HG03175 (cell line): ENCODE measurements around the gene EFCAB6.

Source experiments
- ATAC-seq: cut with Tn5 transposase; IDR thresholded peaks from one replicate; pipeline ENCODE4 v1.9.1; 2021; ENCODE audit warnings: mild to moderate bottlenecking, moderate library complexity; ENCODE audit not compliant: unreplicated experiment

Gene EFCAB6

GRCh38 chr22:43831561-43832392, 19.7 kb upstream of the EFCAB6 start:
- ATAC-seq, result no peak

GRCh38 chr22:43830931-43831560, 18.9 kb upstream of the EFCAB6 start:
- ATAC-seq, result no peak

- ATAC-seq, result no peak
These were observed 18.1 kb upstream of the EFCAB6 start for GRCh38 chr22:43829904-43830851.

- ATAC-seq, result no peak
These were observed 17.1 kb upstream of the EFCAB6 start for GRCh38 chr22:43828998-43829782.

DNA sequence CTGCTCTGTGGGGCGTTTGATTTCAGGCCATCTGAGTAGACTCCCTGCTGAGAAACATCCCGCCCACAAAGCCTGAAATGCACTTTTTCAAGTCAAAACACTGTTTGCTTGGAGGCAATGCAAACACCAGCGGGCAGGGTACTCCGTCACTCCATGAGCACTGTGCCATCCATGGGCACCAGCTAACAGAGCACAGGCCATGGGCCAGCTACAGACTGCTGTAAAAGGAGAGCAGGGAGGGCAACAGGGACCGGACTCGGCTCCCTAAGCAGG, 16.6 kb upstream of the EFCAB6 start:
- no peak for ATAC-seq

DNA sequence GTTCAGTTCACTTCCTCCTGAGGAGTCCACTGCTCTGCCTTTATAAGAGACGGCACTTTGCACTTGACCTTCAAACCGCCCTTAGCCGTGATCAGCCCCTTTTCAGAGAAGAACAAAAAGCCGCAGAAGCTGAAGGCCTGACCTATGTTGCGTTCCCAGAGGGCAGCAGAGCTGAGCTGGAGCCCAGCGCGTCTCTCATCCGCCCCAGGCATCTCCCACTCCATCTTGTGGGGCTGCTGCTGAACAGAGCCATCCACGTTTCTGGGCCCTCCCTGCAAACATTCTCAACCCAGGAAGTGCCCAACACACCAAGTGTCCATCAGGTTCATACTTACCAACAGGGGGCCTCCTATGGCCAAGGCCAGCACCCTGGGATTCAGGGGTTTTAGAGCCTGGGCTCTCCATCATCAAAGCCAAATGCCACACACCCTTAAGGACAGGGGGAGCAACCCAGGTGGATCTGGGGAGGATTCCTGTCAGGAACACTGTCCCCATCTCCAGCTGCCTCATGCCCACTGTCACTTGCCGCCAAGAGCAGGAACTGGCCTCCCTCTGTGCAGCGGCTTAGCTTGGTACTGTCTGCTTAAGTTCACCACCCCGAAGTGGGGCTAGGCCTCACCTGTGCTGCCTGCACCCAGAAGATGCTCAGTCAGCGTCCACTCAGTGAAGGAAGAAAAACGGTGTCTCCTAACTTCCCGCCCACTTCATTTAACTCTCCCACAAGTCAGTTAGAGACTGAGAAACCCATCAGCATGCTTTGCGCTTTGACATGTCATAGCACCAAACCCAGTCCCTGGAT, 16.0 kb upstream of the EFCAB6 start:
- no peak for ATAC-seq

DNA sequence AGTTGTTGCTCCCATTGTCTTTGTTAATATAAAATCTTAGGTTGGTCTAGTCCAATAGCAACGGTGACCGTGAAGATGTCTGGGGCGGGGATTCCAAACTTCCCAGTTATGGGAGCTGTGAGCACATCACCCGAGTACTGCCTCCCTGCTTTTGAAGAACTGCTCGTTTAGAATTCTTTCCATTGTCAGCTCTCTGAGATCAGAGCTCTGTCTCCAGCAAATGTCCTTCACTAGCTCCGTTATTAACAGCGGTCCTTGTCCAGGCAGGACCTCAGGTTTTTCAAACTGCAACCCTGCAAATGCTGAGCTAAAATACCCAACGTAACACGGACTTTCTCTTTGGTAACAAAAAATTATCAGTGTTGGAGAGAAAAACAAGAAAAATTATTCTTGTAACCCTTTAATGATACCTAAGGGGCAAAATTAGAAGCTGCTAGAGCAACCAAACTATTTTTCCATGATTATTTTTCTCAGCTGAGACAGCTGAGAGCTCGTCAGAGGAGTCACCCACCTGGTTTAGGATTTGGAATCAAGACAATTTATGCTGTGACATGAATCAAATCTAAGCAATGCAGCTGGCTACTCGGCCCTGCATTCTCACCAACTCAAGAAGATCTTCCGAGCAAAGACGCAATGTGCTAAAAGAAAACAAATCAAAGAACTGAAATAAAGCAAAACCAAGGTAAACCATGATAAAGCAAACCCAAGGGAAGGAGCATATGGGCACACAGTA, 15.1 kb upstream of the EFCAB6 start:
- no peak for ATAC-seq

DNA sequence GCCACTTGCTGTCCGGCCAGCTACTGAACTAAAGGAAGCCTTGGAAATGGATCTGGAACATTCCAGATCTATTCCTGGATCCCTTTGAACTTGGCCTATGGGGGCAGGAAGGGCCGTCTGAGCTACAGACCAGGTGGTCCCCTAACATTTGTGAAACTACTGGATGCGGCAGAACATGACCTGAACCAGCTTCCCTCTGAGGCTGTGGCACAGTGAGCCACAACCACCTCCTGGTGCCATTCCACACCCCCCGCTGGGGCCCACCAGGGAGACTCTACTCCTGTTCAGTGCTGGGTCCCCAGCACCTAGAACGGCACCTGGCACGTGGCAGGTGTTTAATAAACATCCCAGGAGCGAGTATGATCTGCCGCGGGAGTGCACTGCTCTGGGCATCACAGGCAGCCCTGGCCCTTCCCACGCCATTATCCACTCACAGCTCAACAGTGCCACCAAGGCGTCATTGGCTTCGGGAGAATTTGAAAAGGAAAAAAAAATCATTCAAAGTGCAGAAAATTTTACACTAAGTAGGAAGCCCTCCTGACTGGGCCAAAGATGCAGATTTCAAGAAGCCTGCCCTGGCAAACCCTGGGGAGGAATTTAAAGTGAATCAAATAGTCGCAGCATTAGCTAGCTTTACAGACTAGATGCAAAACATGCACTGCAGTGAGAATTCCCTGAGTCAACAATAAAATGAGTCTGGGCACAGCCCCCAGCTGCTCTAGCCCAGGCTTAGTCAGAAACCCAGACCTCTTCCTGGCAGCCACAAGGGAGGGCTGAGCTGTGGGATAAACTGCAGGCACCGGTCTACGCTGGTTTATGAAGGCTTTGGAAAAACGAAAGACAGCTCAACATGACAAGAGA, 14.3 kb upstream of the EFCAB6 start:
- ATAC-seq, result no peak

DNA sequence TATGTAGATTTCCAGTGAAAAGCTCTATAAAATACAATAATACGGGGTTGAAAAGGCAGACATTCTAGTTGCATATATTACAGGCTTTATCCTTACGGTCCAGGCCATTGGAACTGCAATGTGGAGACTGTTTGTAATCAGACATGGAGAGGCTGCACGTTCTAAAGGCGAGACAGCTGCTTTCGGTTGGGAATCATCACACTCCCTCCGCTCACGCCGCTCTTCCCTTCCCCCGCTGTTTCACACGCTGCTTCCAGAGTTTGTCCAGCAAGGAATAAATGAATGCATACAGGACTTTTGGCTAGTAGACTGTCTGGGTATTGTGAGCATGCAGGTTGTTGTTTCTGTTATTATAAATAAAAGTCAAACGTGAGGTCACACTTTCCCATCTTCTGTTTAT, 13.5 kb upstream of the EFCAB6 start:
- ATAC-seq, result no peak

DNA sequence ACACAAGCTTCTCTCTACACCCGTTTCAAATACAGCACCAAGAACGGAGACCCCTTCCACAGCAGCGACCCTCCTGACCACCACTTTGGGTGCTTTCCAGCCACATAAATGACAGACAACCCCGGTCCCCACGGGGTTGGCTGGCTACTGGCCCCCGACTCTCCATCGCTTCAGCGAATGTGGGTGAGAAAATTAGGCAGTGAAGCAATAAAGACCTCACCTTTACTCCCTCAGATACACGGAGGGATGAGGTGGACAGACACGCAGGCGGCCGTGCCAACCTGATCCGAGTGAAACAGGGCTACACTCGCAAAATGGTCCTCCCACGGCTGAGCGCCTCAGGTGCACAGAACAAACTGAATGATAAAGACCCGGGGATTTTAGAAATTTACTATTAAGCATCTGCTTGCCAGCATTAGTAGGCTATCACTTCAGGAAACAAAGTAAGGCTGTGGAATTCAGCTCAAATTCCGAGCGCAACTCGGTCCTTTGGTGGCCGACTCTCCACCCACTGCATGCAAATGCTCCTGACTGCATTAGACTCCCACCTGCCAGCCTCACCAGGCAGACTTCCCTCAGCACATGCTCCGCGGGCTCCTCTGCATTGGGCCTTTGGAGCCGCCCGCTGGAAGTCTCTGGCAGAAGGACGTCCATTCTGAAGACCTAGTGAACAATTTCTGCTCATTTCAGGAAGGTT, 12.8 kb upstream of the EFCAB6 start:
- no peak for ATAC-seq

GRCh38 chr22:43823911-43824665, 12.0 kb upstream of the EFCAB6 start:
- ATAC-seq, result no peak

DNA sequence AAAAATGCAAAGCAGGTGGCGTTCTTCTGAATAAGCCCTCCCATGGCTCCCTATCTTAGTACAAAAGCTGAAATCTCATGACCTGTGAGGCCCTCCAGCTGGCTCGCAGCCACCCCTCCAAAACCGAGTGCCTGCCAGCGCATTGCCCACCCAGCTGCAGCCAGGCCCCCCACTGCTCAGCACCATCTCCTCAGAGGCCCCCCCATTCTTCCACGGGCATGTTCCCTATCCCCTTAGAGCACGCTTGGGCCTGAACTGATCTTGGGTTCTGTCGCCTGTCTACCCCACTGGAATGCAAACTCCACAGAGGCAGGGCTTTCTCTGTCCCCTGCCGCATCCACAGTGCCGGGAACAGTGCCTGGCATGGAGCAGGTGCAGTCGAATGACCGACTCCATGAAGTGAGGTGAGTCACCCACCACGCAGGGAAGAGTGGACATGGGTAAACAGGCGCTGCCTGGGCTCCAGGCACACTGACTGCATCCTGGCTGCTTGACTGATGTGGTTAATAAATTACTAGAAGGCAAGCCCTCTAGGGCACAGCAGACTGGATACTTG, 11.3 kb upstream of the EFCAB6 start:
- no peak for ATAC-seq

GRCh38 chr22:43821606-43822425, 9.7 kb upstream of the EFCAB6 start:
- no peak for ATAC-seq

DNA sequence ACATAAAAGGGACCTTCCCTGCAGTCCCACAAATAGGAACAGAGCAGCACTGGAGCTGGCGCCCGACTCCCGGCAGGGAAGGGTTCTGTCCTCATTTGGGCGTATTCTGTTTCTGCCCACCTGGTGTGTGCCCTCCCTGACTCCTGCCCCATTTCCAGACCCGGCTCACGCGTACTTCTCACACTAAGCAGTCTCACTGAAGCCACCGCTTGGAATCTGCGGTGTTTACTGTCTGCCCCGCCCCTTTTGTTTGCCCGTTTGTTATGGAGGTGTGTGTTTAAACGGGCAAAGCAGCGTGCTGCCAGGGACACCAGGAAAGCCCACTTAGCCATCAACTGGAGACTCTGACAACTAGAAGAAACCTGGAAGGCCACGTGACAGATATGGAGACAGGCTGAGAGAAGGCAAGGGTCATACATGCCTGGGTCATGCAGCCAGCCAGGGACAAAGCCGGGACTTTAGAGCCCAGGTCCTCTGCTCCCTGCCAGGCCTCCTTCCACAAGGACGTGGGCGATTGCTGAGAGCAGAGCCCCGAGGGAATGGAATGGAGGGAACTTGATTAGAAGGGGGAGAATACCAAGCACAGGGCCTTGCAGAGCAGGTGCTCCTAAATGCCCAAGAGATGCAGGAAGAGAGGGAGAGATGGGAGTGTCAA, 8.7 kb upstream of the EFCAB6 start:
- no peak for ATAC-seq

DNA sequence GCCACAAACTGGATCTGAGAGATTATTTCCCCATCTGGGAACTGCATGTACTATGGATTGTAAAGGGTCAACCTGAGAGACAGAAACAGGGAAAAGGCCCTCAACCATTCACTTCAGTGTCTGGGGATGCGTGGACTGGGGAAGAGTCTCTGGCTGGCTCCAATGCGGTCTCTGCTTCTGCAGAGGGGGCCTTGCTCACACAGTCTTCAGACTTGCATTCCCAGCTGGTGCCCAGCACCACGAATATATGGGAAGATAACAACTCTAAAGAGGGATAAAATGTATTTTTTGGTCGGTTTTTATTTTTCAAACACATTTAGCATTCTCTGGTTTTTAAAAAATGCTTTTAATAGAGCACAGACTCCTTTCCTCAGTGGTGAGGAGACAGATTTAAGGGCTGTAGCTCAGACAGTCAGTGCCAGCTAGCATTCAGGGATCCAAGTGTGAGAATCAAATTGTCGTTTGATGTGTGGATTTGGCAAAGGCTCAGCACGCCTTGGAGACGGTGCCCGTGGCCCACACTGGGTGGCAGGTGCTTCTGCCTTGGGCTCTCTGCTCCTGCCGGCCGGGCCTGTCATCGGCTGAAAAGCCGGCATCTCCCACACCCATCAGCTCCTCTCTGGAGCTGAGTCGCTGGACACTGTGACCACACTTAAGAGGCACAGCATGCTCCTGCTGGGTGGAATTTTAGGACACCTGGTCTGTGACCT, 8.0 kb upstream of the EFCAB6 start:
- ATAC-seq, result no peak
